Thymus (tissue), 11 donors: Measurements from ENCODE around the gene RPL18A. TPM values are rescaled to one million over a fixed set of nuclear protein-coding genes. Genes with fewer than 3 reads are reported as not detected.
A peak's percentile ranks its signal among the peaks of the same experiment; 100 is the strongest.

Source experiments
- DNase-seq, 9 donors: peaks; one replicate each; pipeline ENCODE4 v3.0.0-alpha.2; 2013; ENCODE audit warnings: low spot score in 9 of 9, low read depth in 6 of 9, missing footprints in 1 of 9
- H3K27ac ChIP-seq, 2 donors: one replicate each; pipeline ENCODE4 v1.5.1; 2013; ENCODE audit warnings: control low read depth in 1 of 2, low read depth in 1 of 2, low read length in 1 of 2, mild to moderate bottlenecking in 1 of 2, moderate library complexity in 1 of 2
- H3K27me3 ChIP-seq, 2 donors: one replicate each; pipeline ENCODE4 v1.5.1; 2013; ENCODE audit warnings: low read length in 1 of 2; ENCODE audit not compliant: control insufficient read depth in 2 of 2, insufficient read depth in 1 of 2
- H3K36me3 ChIP-seq, 2 donors: one replicate each; pipeline ENCODE4 v1.5.1; 2013; ENCODE audit warnings: low read length in 1 of 2, mild to moderate bottlenecking in 1 of 2, moderate library complexity in 1 of 2; ENCODE audit not compliant: control insufficient read depth in 2 of 2, insufficient read depth in 2 of 2
- H3K4me1 ChIP-seq, 2 donors: one replicate each; pipeline ENCODE4 v1.5.1; 2013; ENCODE audit warnings: low read length in 2 of 2; ENCODE audit not compliant: control insufficient read depth in 2 of 2, insufficient read depth in 2 of 2
- H3K4me3 ChIP-seq, 2 donors: one replicate each; pipeline ENCODE4 v1.5.1; 2013; ENCODE audit warnings: low read length in 2 of 2, control low read depth in 1 of 2, mild to moderate bottlenecking in 1 of 2
- H3K9me3 ChIP-seq, 2 donors: one replicate each; pipeline ENCODE4 v1.5.1; 2013; ENCODE audit warnings: low read length in 1 of 2, mild to moderate bottlenecking in 1 of 2; ENCODE audit not compliant: control insufficient read depth in 2 of 2, insufficient read depth in 1 of 2
- WGBS: extraction: QIAGEN DNeasy Blood & Tissue Kit; methylation state at CpG from one replicate; pipeline ENCODE4 v1.1.7; 2013; 5-methylcytosine and 5-hydroxymethylcytosine counted together
- polyA plus RNA-seq: library from polyadenylated mRNA; stranded (reverse); fragments of 200-250 nt; gene quantifications from one replicate; pipeline ENCODE4 v1.2.3, GENCODE V29; 2013
- total RNA-seq: library from RNA; stranded (reverse); fragments of 120-200 nt; gene quantifications from one replicate; pipeline ENCODE4 v1.2.4, GENCODE V29; 2013
- donor health status: healthy.

The RPL18A gene
- total and polyA plus RNA-seq, 2 donors, result 2,271 to 2,901 TPM

DNA sequence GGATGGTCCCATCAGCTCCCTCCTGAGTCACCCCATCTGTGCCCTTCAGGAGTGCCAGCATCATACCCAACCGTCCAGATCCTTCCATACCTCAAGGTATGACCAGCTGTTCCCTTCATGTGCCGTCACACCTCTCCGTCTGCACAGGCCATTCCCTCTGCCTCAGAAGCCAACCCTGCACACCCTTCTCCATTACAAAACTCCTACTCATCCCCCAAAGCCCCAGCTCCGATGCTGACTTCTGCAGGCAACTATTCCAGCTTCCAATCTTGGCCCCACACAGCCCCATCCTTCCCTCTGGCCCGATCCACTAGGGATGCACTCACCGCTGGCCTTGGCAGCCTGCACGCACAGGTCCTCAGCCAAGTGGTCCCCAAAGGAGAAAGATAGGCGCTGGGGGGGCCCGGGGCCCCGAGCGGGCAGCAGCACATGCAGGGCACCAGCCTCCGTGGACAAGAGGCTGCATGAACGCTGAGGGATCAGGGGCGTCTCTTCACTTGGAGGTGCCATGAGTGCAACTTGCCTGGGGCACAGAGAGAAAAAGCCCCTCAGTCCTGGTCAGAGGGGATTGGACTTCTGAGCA lies 15.7 kb upstream of the RPL18A start:
- H3K27ac ChIP-seq, result no peak overlapping the region
- H3K9me3 ChIP-seq, result no peaks in the 10 kb centered on the region
- H3K4me3 ChIP-seq, result no peak overlapping the region
- peaks cover 44 to 46% of the 10 kb centered on the region in 2 donors for H3K36me3 ChIP-seq
- 90% methylated on average over 14 of the region's 14 CpGs for WGBS
- peaks cover 2 to 27% of the 10 kb centered on the region in 2 donors for H3K4me1 ChIP-seq
- no peak for DNase-seq
- no peaks in the 10 kb centered on the region for H3K27me3 ChIP-seq

GRCh38 chr19:17846146-17846545 lies 13.6 kb upstream of the RPL18A start:
- peak overlapping the region; percentile 7 to 55 for H3K4me3 ChIP-seq
- no peak overlapping the region for H3K27ac ChIP-seq
- 41% methylated on average over 8 of the region's 8 CpGs for WGBS
- no peaks in the 10 kb centered on the region for H3K27me3 ChIP-seq
- DNase-seq, result peak in 1 of 9 donors; percentile 18
- peaks cover 27 to 28% of the 10 kb centered on the region in 2 donors for H3K36me3 ChIP-seq
- H3K4me1 ChIP-seq, result peaks cover 11 to 43% of the 10 kb centered on the region in 2 donors
- H3K9me3 ChIP-seq, result no peaks in the 10 kb centered on the region

DNA sequence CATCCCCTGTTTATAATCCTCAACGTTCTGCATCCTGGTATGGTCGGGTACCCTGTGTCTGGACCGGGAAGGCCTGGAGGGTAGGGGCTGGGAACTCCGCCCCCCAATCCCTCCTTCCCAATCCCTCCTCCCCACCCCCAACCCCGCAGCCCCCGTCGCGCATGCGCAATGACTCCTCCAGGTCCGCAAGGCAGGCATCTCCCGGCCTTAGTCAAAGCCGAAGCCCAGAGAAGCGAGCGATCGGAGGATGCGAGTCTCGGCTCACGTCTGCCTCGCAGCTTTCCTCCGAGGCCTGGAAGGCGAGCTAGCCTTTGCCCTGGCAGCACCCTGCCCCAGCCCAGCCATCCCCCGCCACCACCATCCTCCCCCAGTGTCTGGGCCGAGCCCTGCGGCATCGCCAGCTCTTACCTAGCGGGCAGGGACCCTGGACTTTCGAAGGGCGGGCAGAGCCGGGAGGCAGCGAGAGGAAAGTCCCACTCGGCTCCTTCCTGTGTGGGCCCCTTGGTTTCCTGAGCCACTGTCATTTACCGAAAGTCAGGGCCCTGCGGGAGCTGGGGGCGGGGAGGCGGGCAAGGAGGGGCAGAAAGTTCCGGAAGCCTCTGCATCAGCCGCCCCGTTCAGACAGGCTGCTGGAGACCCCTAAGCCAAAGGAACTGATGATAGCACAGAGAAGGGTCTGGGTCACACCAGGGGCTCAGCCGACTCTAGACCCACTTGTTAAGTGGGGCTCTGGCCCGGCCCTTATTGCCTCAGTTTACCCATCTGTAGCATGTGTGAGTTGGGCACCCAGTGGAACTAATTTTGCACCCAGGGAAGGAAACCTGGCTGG lies 12.0 kb upstream of the RPL18A start, which contains the start of gene JAK3:
JAK3 (minus strand) TSS at position 445 of the 829 bp plus-strand sequence. CDS start 3,565 bp downstream, outside the sequence.
- Histone ChIP-seq H3K36me3 (peaks cover 11 to 16% of the 10 kb centered on the region in 2 donors), H3K4me1 (peaks cover 11 to 43% of the 10 kb centered on the region in 2 donors), H3K27ac (peak within 1 kb of the TSS; percentile 94 to 98), H3K27me3 (no peaks in the 10 kb centered on the region), H3K9me3 (no peaks in the 10 kb centered on the region), H3K4me3 (peak within 1 kb of the TSS; percentile 55 to 85)
- peak; percentile 52 to 89 (median 73) for DNase-seq
- WGBS, result under 1% methylated on average over 40 of the region's 40 CpGs

GRCh38 chr19:17848595-17849292 lies 11.0 kb upstream of the RPL18A start:
- H3K4me3 ChIP-seq, result no peak overlapping the region
- WGBS, result 91% methylated on average over 14 of the region's 14 CpGs
- H3K4me1 ChIP-seq, result peaks cover 11 to 43% of the 10 kb centered on the region in 2 donors
- peak in 1 of 9 donors; percentile 22 for DNase-seq
- H3K36me3 ChIP-seq, result peaks cover 2 to 6% of the 10 kb centered on the region in 2 donors
- no peaks in the 10 kb centered on the region for H3K27me3 ChIP-seq
- H3K9me3 ChIP-seq, result no peaks in the 10 kb centered on the region
- peak overlapping the region; percentile 54 to 94 for H3K27ac ChIP-seq

DNA sequence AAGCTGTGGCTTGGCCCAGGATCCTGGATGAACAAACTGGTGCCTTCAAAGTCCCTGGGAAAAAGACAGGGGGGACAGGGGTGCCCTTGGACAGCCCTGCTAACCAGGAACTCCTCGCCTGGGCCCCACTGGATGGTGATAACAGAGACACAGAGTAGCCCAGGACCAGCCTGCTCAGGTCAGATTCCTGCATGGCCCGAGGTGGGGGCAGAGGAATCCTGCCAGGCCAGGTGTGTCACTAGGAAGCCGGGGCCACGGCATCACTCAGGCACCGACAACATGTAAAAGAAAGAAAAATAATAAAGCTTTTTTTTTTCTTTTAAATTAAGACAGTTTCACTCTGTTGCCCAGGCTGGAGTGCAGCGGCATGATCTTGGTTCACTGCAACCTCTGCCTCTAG lies 5.6 kb upstream of the RPL18A start:
- no peak overlapping the region for H3K4me3 ChIP-seq
- H3K36me3 ChIP-seq, result no peaks in the 10 kb centered on the region
- no peak overlapping the region for H3K27ac ChIP-seq
- H3K27me3 ChIP-seq, result peaks cover 0 to 8% of the 10 kb centered on the region in 2 donors
- no peak for DNase-seq
- 93% methylated on average over 6 of the region's 6 CpGs for WGBS
- peaks cover 9 to 25% of the 10 kb centered on the region in 2 donors for H3K4me1 ChIP-seq
- H3K9me3 ChIP-seq, result no peaks in the 10 kb centered on the region

GRCh38 chr19:17855280-17856152 lies 4.2 kb upstream of the RPL18A start:
- 24% methylated on average over 29 of the region's 29 CpGs for WGBS
- H3K4me1 ChIP-seq, result peaks cover 7 to 22% of the 10 kb centered on the region in 2 donors
- DNase-seq, result peak; percentile 48 to 89 (median 74)

GRCh38 chr19:17860331-17860992 lies 752 bp downstream of the RPL18A start:
- H3K36me3 ChIP-seq, result peaks cover 37 to 43% of the 10 kb centered on the region in 2 donors
- WGBS, result 4% methylated on average over 22 of the region's 22 CpGs
- no peak for DNase-seq
- no peaks in the 10 kb centered on the region for H3K9me3 ChIP-seq
- peak overlapping the region; percentile 42 to 67 for H3K27ac ChIP-seq
- H3K4me1 ChIP-seq, result peaks cover 11 to 28% of the 10 kb centered on the region in 2 donors
- peak overlapping the region; percentile 95 to 97 for H3K4me3 ChIP-seq
- peaks cover 0 to 4% of the 10 kb centered on the region in 2 donors for H3K27me3 ChIP-seq

More at GRCh38 chr19:17855280-17856152, 4.2 kb upstream of the RPL18A start:
- Histone ChIP-seq H3K36me3 (no peaks in the 10 kb centered on the region), H3K27ac (no peak overlapping the region), H3K4me3 (no peak overlapping the region), H3K9me3 (no peaks in the 10 kb centered on the region), H3K27me3 (peaks cover 0 to 8% of the 10 kb centered on the region in 2 donors)

DNA sequence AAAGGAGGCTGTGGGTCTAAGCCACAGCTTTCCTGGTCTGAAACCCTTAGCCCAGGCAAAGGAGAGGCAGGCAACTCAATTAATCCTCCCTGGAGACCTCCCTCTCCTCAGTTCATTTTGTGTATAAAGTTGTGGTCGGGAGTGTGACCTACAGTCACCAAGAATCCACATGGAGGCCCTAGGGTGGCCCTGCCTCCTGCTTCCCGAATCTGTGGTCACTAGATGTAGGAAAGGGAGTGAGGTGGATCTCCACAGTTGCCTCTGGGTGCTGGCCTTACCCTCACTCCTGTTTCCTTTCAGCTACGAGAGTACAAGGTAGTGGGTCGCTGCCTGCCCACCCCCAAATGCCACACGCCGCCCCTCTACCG lies 1.3 kb downstream of the RPL18A start:
- 68% methylated on average over 7 of the region's 7 CpGs for WGBS
- peaks cover 11 to 25% of the 10 kb centered on the region in 2 donors for H3K4me1 ChIP-seq

More for the DNA sequence above, 1.3 kb downstream of the RPL18A start:
- H3K27ac ChIP-seq, result no peak overlapping the region
- H3K9me3 ChIP-seq, result no peaks in the 10 kb centered on the region
- H3K36me3 ChIP-seq, result peaks cover 39 to 43% of the 10 kb centered on the region in 2 donors
- no peak for DNase-seq
- H3K4me3 ChIP-seq, result peak overlapping the region; percentile 95 to 97
- peaks cover 0 to under 1% of the 10 kb centered on the region in 2 donors for H3K27me3 ChIP-seq
